ENCODE measurements around the gene MYO5A. TPM values are rescaled to one million over a fixed set of nuclear protein-coding genes. Genes with fewer than 3 reads are reported as not detected.

MYO5A gene
- total RNA-seq, 1 experiment from 2014 or later, result 17.6 TPM

DNA sequence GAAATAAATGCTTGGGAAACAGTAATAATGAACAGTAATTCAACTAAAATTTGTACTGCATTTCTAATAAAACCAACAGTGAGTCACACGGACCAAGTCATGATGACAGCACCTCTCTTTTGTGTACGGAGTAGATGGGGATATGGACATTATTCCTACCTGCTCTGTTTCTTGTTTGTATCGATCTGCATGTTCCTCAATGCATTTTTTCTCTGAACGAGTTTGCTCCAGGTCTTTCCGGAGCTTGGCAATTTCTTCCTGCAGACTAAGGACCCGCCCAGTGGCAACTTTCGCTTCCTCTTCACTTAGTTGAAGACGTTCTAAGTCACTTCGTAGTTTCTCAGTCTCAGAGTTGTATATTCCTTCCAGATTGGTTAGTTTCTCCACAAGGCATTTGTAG lies 158.7 kb downstream of the MYO5A start:
- RAD21 ChIA-PET (ENCODE audit: low non-redundant PET in 1 of 2, low total read pairs in 2 of 2, uncharacterized antibody in 2 of 2, unreplicated experiment in 2 of 2), result no interaction called here
- ATAC-seq (no peak), DNase-seq (ENCODE audit: low read depth, low spot score) (no peak)
- Histone ChIP-seq H3K4me2 (ENCODE audit: low read length) (no peak overlapping the region), H3K36me3 (ENCODE audit: control insufficient read depth in 1 of 2, insufficient read depth in 2 of 2, low read length in 2 of 2) (no peaks in the 10 kb centered on the region; a peak in 1 of 4 replicates), H3K9me3 (ENCODE audit: control insufficient read depth in 1 of 2, insufficient read depth in 1 of 2, low read depth in 1 of 2, low read length in 2 of 2) (no peaks in the 10 kb centered on the region), H4K20me1 (ENCODE audit: insufficient read depth) (no peaks in the 10 kb centered on the region), H3K27ac (ENCODE audit: low read depth, low read length) (no peak overlapping the region), H3K9me2 (ENCODE audit: insufficient read depth) (no peaks in the 10 kb centered on the region), H3K9ac (ENCODE audit: low read length) (no peak overlapping the region), H3K4me3 (replicated peaks in 1 of 2; ENCODE audit: low read depth in 1 of 2, low read length in 2 of 2) (no peak overlapping the region), H2AFZ (ENCODE audit: low read depth, low read length, poor library complexity, severe bottlenecking) (no peak overlapping the region), H3K79me2 (ENCODE audit: insufficient read depth, low read length) (no peaks in the 10 kb centered on the region), H3K27me3 (ENCODE audit: insufficient read depth, low read length) (no peaks in the 10 kb centered on the region), H3K4me1 (ENCODE audit: control insufficient read depth in 1 of 2, insufficient read depth in 2 of 2, low read length in 2 of 2) (no peaks in the 10 kb centered on the region)
- POLR2A ChIA-PET, result no interaction called here
- BruUV-seq (replicated peaks), result no TSS peak
- intact Hi-C loops (cut with micrococcal nuclease), result no loop called here
- CTCF ChIA-PET, result no interaction called here
- TF ChIP-seq ELF1 (IDR thresholded peaks at IDR 0.05; ENCODE audit: borderline replicate concordance, low read depth) (no peak), JUND (IDR thresholded peaks at IDR 0.05) (no peak), TCF7L2 (IDR thresholded peaks at IDR 0.05; ENCODE audit: borderline replicate concordance, extremely low read depth, insufficient read depth, insufficient read length) (no peak), EZH2 (IDR thresholded peaks at IDR 0.05) (no peak), POLR2AphosphoS5 (IDR thresholded peaks at IDR 0.05; ENCODE audit: low read depth, low read length) (no peak), CEBPB (IDR thresholded peaks at IDR 0.05; ENCODE audit: low read depth) (no peak), POLR2A (IDR thresholded peaks at IDR 0.05; ENCODE audit: borderline replicate concordance, extremely low read depth, insufficient read depth, insufficient read length) (no peak)
- TF ChIP-seq, protein P1, sequence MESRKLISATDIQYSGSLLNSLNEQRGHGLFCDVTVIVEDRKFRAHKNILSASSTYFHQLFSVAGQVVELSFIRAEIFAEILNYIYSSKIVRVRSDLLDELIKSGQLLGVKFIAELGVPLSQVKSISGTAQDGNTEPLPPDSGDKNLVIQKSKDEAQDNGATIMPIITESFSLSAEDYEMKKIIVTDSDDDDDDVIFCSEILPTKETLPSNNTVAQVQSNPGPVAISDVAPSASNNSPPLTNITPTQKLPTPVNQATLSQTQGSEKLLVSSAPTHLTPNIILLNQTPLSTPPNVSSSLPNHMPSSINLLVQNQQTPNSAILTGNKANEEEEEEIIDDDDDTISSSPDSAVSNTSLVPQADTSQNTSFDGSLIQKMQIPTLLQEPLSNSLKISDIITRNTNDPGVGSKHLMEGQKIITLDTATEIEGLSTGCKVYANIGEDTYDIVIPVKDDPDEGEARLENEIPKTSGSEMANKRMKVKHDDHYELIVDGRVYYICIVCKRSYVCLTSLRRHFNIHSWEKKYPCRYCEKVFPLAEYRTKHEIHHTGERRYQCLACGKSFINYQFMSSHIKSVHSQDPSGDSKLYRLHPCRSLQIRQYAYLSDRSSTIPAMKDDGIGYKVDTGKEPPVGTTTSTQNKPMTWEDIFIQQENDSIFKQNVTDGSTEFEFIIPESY (IDR thresholded peaks at IDR 0.05; ENCODE audit: extremely low read depth, insufficient replicate concordance, low read length), result no peak

DNA sequence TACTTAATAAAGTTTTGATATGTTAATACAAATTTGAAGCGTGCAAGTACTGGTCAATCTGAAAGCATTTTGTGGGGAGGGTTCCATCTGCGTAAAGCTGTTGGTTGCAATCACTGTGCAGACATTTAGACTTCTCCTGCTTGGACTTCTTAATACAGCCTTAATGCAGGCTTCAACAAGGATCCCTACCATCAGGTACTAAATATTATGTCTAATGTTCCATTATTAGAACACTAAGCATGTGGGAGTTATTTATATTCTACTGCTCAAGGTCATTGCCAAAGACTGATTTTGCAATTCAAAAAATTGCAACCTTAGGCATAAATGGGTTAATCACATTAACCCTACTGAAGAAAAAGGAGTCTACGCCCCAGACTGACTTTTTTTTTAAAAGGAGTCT lies 159.2 kb downstream of the MYO5A start:
- TF ChIP-seq POLR2A (IDR thresholded peaks at IDR 0.05; ENCODE audit: borderline replicate concordance, extremely low read depth, insufficient read depth, insufficient read length), result no peak
- TF ChIP-seq TCF7L2 (IDR thresholded peaks at IDR 0.05; ENCODE audit: borderline replicate concordance, extremely low read depth, insufficient read depth, insufficient read length), result no peak
- TF ChIP-seq ELF1 (IDR thresholded peaks at IDR 0.05; ENCODE audit: borderline replicate concordance, low read depth), result no peak
- TF ChIP-seq, protein P2, sequence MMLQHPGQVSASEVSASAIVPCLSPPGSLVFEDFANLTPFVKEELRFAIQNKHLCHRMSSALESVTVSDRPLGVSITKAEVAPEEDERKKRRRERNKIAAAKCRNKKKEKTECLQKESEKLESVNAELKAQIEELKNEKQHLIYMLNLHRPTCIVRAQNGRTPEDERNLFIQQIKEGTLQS (IDR thresholded peaks at IDR 0.05), result no peak
- DNase-seq (ENCODE audit: low read depth, low spot score) (no peak), ATAC-seq (no peak)
- no TSS peak for BruUV-seq (replicated peaks)
- ChIA-PET CTCF (no interaction called here), RAD21 (ENCODE audit: low non-redundant PET in 1 of 2, low total read pairs in 2 of 2, uncharacterized antibody in 2 of 2, unreplicated experiment in 2 of 2) (no interaction called here), POLR2A (interaction anchor here (0.6 kb wide), 1 partner anchor 804 kb away, joined by 3 read pairs; no protein-coding TSS in a partner anchor)
- Histone ChIP-seq H2AFZ (ENCODE audit: low read depth, low read length, poor library complexity, severe bottlenecking) (no peak overlapping the region), H4K20me1 (ENCODE audit: insufficient read depth) (no peaks in the 10 kb centered on the region), H3K4me3 (replicated peaks in 1 of 2; ENCODE audit: low read depth in 1 of 2, low read length in 2 of 2) (no peak overlapping the region), H3K36me3 (ENCODE audit: control insufficient read depth in 1 of 2, insufficient read depth in 2 of 2, low read length in 2 of 2) (no peaks in the 10 kb centered on the region; a peak in 1 of 4 replicates), H3K27me3 (ENCODE audit: insufficient read depth, low read length) (no peaks in the 10 kb centered on the region), H3K4me2 (ENCODE audit: low read length) (no peak overlapping the region), H3K9me3 (ENCODE audit: control insufficient read depth in 1 of 2, insufficient read depth in 1 of 2, low read depth in 1 of 2, low read length in 2 of 2) (no peaks in the 10 kb centered on the region), H3K79me2 (ENCODE audit: insufficient read depth, low read length) (no peaks in the 10 kb centered on the region), H3K27ac (ENCODE audit: low read depth, low read length) (no peak overlapping the region), H3K4me1 (ENCODE audit: control insufficient read depth in 1 of 2, insufficient read depth in 2 of 2, low read length in 2 of 2) (no peaks in the 10 kb centered on the region), H3K9ac (ENCODE audit: low read length) (no peak overlapping the region), H3K9me2 (ENCODE audit: insufficient read depth) (no peaks in the 10 kb centered on the region)
- intact Hi-C loops (cut with micrococcal nuclease), result no loop called here

Data from HCT116 (cell line).